Activated CD8-positive, alpha-beta memory T cell treated with anti-CD3 and anti-CD28 coated beads for 48 hours (primary cell): Measurements from ENCODE around the gene PKHD1.

Source experiments
- DNase-seq, 3 experiments: peaks; one replicate each; pipeline ENCODE4 v3.0.0-alpha.2; 2020; ENCODE audit warnings: low read depth in 2 of 3, low spot score in 2 of 3

Gene PKHD1, protein sequence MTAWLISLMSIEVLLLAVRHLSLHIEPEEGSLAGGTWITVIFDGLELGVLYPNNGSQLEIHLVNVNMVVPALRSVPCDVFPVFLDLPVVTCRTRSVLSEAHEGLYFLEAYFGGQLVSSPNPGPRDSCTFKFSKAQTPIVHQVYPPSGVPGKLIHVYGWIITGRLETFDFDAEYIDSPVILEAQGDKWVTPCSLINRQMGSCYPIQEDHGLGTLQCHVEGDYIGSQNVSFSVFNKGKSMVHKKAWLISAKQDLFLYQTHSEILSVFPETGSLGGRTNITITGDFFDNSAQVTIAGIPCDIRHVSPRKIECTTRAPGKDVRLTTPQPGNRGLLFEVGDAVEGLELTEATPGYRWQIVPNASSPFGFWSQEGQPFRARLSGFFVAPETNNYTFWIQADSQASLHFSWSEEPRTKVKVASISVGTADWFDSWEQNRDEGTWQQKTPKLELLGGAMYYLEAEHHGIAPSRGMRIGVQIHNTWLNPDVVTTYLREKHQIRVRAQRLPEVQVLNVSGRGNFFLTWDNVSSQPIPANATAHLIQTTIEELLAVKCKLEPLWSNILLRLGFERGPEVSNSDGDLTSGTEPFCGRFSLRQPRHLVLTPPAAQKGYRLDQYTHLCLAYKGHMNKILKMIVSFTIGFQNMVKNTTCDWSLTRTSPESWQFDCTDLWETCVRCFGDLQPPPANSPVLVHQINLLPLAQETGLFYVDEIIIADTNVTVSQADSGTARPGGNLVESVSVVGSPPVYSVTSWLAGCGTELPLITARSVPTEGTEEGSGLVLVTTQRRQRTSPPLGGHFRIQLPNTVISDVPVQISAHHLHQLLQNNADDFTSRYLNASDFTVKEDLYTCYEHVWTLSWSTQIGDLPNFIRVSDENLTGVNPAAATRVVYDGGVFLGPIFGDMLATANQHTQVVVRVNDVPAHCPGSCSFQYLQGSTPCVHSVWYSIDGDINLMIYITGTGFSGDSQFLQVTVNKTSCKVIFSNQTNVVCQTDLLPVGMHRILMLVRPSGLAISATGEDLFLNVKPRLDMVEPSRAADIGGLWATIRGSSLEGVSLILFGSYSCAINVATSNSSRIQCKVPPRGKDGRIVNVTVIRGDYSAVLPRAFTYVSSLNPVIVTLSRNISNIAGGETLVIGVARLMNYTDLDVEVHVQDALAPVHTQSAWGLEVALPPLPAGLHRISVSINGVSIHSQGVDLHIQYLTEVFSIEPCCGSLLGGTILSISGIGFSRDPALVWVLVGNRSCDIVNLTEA (N-terminal part only)

DNA sequence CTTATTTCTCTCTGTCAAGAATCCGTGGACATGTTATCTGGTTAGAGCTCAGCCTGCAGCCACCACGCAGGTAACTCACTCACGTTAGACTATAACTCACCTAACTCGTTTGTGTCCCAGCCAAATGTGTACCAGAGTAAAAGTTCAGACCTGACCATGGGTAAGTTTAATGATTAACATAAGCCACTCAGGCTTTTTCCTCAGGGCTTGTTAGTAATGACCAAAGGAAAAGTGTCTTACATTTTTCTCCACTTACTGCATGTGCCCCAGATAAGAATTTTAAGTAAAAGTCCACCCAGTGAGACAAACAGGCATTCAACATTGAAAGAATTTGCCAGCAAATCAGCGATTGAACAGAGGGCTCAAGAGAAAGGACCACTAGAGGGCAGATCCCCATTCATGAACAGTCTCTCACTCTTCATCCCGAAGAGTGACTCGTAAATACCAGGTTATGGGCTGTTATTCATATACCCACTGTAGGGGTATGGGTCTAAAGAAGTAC lies at the start of gene PKHD1:
Gene PKHD1, minus strand, starts transcription at position 116 of the 502 bp plus-strand sequence. CDS start 2,680 bp downstream, outside the sequence.
- no peak for DNase-seq

DNA sequence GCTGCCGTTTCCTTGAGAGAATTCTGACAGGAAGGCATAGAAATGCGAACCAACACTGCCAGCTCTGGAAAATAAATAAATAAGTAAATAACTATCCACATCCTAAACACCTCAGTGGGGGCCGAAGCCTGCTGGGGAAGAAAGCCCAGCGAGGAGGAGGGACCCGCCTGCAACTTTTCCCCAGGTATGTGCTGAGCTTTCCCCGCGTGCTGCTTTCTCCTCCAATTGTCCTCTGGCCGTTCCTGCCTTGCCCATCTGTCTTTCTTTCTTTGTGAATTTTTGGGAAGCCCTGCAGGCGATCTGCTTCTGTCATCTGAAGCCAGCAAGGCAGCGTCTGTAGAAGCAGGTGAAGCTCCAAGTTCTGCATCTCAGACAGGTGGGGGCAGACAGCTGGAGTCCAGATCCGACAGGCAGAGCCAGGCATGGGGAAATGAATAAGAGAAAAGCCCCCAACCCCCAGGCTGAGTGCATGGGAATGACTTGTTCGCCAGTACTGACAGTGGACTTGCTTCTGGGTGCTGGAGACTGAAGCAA lies 49.6 kb upstream of the PKHD1 start:
- DNase-seq, result no peak

DNA sequence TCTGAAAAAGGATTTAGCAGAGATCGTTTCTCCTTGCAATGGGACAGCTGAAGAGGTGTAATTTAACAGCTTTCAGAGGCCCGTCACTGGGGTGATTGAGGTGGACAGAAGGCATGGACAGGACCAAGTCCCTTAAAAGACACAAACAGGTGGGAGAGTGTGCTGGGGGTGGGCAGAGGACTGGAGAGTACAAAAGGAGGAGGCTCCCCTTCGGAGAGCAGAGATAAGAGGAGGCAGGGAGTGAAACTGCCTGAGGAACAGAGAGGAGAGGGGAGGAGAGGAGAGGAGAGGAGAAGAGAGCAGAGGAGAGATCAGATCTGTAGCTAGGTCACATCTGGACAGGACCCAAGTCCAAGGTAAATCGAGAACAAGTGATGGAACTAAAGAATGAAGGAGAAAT lies 48.6 kb upstream of the PKHD1 start:
- DNase-seq, result no peak

DNA sequence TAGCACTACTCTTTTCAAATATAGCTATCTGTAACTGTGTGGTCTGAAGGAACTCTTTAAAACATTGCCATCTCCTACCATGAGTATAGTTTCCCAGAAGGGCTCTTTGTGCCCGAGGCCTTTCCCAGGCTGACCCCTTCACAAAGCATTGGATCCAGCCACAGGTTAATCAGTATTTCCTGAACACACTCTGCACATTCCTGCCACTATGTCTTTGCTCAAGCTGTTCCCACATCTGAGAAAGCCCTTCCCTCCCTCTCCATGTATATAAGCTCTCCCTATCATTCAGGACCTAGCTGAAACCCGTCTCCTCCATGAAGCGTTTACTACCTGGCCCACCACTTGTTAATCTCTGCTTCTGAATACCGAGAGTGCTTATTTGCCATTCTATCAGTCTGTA lies 47.8 kb upstream of the PKHD1 start:
- no peak for DNase-seq

DNA sequence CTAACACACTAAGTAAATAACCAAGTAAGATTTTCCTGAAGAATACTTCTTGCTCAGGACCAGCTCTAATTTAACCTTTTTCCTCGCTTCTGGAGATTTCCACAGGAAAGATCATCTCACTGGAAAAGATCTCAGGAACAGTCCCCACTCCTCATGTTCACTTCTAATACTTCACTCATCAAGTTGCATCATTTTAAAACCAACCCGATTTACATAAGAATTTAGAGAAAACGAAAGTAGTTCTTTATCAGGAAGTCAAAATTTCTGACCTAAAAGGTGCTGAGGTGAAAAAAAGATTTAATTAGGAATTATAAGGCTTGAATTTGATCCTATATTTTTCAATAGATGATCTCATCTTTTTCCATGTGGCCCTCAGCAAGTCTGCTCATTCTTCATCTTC lies 46.6 kb upstream of the PKHD1 start:
- no peak for DNase-seq

DNA sequence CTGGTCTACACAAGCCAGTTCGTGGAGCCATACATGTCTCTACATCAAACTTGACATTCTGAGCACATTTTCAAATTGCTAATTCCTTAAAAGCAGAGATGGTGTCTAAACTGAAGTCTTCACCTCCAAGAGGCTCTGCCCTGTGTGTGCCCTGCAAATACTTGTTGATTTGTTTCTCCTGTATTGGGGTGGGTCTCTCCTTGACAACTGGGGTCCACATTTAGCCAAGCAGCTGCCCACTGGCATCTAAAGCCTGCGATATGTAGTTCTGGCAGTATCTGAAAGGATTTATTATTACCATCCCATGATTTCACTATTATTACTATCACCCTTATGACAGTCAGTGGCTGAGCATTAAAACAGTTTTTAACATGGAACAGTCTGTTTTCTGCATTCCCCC lies 45.9 kb upstream of the PKHD1 start:
- DNase-seq, result no peak

DNA sequence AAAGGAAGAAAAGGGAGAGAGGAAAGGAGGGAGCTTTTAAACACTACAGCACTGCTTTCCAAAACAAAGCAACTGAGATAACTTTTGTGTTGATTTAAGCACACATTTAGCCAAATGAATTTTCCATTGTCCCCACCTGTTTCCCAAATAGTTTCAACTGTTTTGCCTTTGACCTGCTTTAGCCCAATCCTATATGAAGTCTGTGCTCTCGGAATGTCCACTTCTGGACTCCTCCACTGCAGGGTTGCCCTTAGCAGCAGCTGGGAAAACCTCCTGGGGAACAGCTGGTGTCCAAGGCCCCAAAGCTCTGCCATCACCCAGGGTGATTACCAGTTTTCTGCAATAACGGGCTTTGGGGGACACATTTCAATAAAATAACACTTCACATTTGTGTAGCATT lies 44.9 kb upstream of the PKHD1 start:
- no peak for DNase-seq

DNA sequence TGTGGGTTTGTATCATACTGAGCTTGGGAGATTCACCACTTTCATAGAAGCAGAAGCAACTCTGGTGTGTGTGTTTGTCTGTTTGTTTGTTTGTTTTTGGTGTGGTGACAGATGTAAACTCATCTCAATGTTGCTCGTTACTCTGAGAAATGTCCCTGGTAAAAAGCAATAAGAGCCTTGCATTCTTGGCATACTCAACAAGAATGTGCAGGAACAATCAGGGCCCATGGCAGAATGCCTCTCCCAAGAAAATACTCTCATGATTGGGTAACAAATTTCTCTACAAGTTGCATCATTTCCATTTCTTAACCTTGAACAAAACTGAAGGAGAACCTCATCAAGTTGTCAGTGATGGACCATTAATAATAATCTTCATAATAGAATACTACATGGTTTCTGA lies 43.0 kb upstream of the PKHD1 start:
- DNase-seq, result no peak

DNA sequence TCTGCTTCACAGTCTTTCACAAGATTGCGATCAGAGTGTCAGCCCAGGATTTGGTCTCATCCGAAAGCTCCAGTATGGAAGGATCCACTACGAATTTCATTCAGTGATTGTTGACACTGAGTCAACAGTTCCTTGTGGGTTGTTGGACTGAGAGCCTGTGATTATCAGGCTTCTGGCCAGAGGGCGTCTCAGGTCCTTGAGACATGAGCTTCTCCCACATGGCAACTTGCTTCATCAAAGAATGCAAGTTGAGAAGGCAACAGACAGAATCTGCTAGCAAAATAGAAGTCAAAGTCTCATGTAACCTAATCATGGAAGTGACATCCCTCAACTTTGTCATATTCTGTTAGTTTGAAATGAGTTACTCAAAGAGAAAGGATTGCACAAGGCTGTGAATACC lies 40.5 kb upstream of the PKHD1 start:
- no peak for DNase-seq

DNA sequence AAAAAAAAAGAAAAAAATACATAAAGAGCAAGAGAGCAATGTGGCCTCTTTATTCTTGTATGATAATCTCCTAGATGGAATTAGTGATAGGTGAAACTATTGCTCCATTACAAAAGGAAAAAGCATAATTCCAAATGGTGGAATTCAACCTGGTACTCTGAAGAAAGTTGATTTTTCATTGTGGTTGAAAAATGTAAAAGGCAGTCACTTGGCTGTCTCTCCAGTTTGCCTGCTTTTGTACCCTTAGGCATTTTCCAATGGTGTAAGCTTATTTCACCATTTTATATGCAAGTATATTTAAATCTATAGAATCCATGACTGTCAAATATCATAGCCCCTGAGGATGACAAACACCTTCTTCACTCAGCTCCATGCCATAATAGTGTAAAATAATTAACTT lies 38.8 kb upstream of the PKHD1 start:
- DNase-seq, result no peak

DNA sequence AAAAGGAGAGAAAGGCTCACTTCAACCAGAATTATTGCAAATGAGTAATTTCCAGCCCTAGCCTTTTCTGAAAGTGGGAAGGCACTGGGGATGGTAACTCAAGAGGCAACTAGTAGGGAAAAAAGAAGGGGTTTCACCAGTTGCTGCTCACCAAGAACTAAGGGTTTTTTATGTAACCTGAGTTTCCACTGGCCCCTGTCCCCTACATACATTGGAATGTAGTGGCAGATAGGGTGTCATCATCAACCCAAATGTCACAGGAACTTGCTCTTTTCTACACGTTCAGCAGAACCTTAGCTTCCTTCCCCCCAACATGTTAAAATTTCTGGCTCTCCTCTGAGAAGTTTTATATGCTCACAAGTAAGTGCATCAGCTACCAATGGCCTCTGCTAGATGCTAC lies 38.2 kb upstream of the PKHD1 start:
- DNase-seq, result no peak

DNA sequence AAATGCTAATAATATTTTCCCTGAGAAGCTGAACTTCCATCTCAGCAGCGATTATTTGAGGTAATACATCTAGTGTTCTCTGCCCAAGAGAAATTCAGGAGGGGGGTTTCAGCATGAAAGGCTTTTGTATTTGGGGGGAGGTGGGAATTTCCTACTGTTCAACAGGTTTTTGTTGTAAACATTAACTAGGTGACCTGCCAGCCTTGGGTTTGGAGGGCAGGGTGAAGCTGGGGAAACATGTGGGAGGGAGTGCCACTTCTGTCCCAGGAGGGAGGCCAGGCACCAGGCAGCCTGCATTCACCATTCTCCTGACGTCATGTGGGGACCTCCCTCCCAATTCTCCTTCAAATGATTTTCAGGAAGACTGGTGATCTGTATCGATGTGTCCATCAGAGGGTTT lies 37.7 kb upstream of the PKHD1 start:
- no peak for DNase-seq

DNA sequence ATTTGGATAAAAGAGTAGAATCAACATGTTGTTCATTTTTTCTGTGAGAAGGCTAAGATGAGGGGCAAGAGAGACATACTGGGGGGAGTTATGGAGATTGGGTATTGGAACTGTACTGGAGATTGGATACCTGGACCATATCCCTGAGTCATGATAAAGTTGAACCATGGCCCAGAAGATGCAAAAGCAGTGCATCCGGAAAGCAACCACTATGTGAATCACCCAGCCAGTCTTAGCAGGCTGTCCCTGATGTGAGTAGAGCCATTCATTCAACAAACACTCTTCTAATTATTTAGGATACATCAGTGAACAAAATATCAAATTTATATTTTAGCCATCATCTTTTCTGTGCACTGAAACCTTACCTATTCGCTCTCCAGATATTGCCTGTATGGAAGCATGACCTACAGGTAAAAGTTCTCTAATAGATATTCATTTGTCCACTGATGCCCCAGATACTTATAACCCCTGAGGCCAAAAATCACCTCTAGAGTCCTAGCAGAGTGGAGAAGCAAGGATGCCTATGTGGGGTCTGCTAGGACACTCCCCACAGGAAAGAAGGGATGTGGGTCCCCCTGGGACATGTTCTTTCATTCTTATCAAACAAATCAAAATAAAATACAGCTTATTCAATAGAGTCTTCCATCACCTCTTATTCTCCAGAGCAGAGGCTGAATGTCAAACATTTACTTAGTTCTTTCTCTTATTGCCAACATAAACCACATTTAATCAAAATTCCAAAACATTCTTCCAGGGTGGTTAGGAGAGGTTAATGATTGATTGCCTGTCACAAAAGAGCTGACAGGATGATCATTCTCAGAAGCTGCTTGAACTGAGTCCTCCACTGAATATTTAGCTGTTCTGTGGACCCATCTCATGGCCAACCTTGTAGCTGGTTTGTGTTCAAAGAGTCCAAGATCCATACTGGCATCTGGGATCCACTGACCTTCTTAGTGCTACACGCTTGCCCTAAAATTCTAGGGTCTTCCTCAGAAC lies 37.0 kb upstream of the PKHD1 start:
- no peak for DNase-seq

DNA sequence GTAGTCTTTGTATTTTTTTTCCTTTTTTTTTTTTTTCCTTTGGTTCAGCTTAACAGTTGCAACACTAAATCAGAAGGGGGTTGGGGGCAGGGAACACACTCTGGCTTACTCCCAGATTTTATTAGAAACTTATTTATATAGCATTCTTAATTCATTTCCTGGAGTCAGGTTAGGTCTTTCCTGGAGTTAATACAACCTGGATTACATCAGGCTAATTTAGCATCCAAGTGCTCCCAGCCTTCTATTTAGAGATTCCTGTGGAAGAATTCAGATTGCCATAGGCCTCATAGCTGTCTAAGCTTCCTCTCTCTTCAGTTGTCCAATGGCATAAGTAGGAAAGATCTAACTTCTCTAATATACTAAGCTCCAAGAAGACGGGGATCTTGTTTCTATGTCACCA lies 35.8 kb upstream of the PKHD1 start:
- no peak for DNase-seq

DNA sequence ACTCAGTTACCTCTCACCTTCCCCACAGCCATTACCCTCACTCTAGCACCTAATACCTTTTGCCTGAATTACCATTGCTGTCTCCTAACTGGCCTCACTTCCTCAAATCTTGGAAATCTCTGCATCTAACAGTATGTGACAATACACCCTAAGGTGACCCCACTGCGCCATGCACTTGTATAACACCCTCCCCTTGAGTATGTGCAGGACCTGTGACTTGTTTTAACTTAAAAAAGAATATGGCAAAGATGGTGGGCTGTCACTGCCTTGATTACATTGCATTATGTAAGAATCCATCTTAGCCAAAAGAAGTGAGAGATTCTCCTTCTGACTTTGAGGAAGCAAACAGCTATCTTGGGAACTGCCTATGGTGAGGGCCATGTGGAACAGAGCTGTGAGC lies 29.9 kb upstream of the PKHD1 start:
- DNase-seq, result no peak

DNA sequence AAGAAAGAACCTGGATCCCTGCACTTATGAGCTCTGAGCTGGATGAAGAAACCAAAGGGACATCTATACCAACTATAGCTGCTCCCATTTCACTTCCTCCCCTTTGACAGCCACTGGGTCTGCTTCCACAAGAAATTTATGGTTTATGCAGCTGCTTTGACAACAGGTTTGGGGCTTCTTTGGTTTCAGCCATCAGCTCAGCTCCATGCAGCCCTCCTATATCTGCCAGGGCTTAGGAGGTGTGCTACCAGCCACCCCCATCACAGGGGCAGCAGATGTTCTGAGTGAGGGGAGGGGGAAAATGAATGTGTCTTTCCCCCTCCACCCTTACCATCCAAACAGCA lies 29.2 kb upstream of the PKHD1 start:
- DNase-seq, result no peak

DNA sequence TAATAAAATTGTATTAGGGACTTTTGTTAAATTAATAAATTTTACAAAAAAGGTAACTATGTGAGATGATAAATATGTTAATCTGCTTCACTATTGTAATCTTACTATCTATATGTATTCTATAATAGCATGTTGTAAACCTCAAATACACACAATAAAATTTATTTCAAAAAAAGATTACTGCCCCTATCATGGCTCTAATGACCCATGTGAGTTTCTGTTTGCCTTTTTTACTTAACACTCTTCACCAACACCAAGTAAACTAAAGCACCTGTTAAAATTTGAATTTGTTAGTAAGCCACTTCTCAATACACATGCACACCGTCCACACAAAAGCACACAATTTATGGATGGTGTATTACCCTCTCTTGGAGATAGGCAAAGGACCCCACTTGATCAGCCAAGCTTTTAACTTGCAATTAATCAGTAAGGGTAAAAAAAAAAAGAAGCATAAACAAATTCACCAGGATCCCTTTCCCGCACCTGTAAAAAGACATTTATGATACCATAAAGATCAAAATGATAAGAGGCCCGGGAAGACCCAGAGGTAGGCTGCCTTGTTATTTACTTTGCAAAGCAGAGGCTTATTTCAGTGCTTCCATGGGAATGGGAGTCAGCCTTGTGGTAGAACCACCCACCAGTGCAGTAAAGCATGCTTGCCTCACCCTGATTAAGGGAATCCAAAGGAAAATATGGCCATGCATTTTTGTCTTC lies 28.6 kb upstream of the PKHD1 start:
- no peak for DNase-seq

DNA sequence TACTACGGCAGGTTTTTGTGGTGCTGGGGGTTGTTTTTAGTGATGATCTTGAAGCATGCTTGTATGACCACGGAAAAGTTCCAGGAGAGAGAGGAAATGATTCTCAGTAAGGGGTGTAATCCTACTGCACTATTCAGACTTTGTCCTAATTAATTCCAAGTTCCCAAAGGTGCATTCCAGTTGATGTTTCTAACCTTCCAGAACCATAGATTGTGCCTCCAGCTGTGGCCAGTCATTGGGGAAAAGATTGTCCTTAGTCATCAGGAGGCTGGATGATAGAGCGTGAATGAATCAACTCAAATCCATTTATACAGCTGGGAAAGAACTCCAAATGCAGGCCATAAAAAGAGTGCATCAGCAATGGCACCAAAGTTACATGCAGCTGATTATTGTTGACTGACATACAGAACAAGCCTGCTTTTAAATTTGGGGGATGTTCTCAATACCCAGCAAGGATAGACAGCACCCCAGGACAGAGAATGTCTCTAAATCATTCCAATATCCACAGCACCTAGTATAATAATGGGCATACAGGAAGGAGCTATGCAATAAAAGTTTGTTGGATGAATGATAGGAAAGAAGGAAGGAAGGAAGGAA lies 27.8 kb upstream of the PKHD1 start:
- DNase-seq, result no peak

DNA sequence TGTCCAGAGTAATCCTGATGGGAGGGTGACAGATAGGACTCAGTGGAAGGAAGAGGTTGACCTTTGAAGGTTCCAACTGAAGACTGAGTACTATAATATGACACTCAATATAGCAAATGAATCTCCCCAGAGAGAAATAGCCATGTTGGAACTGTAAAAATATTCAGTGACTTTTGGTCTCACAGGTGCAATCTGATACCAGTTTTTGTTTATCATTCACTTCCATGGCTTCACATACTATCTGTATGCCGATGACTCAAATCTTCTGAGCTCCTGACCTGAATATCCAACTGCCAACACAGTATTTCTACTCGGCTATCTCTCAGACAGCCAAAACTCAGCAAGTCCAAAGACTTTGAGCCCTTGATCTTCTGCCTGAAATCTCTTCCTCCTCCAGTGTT lies 21.8 kb upstream of the PKHD1 start:
- DNase-seq, result no peak
